Uterus (tissue), 4 donors: ENCODE measurements around the gene MRGPRD. TPM values are rescaled to one million over a fixed set of nuclear protein-coding genes. Genes with fewer than 3 reads are reported as not detected.

Experiments used
- DNase-seq, 2 donors: peaks; one replicate each; pipeline ENCODE4 v3.0.0-alpha.2; 2019 to 2020
- H3K27ac ChIP-seq, 2 donors: fragments of 200-600 bp; sonication (generic); 1 replicate in 1 of 2; 2 replicates in 1 of 2; pipeline ENCODE4 v1.5.1; 2016 to 2018
- H3K27me3 ChIP-seq, 2 donors: fragments of 200-600 bp; sonication (generic); one replicate each; pipeline ENCODE4 v1.5.1; 2018 to 2019; ENCODE audit warnings: control low read depth in 1 of 2
- H3K36me3 ChIP-seq, 2 donors: fragments of 200-600 bp; sonication (generic); one replicate each; pipeline ENCODE4 v1.5.1; 2019; ENCODE audit warnings: control low read depth in 1 of 2
- H3K4me1 ChIP-seq, 2 donors: fragments of 200-600 bp; sonication (generic); one replicate each; pipeline ENCODE4 v1.5.1; 2018 to 2019; ENCODE audit warnings: control low read depth in 1 of 2
- H3K4me3 ChIP-seq, 2 donors: fragments of 200-600 bp; sonication (generic); 1 replicate in 1 of 2; 2 replicates in 1 of 2; pipeline ENCODE4 v1.5.1; 2018 to 2019; ENCODE audit warnings: mild to moderate bottlenecking in 1 of 2
- H3K9me3 ChIP-seq, 2 donors: fragments of 200-600 bp; sonication (generic); one replicate each; pipeline ENCODE4 v1.5.1; 2019; ENCODE audit warnings: control low read depth in 1 of 2
- POLR2A ChIP-seq, 2 donors: fragments of 450-650 bp; IDR thresholded peaks; one replicate each; pipeline ENCODE4 v1.6.1; 2016; ENCODE audit warnings: antibody characterized with exemption in 2 of 2, mild to moderate bottlenecking in 1 of 2, moderate library complexity in 1 of 2
- intact Hi-C: fragments of 100-400 bp; cut with DNase I; formaldehyde crosslinking; loops from one replicate; pipeline ENCODE4 v1.15.1; 2023; ENCODE audit warnings: low total_unique reads
- total RNA-seq, 4 donors: library from RNA; depleted of rRNA in 3 of 4; stranded (reverse); fragments of >200 nt in 3 of 4; gene quantifications; one replicate each; pipeline versions ENCODE4 v1.1.0 to v1.2.4, GENCODE V29; 2014 to 2023
- TF ChIP-seq, protein P1 (sequence below), 4 experiments: fragments of 200-600 bp in 2 of 4; fragments of 450-650 bp in 2 of 4; sonication (generic) in 2 of 4; IDR thresholded peaks; one replicate each; pipeline ENCODE4 v1.5.1; 2016 to 2019; ENCODE audit warnings: antibody characterized with exemption in 4 of 4, mild to moderate bottlenecking in 2 of 4, moderate library complexity in 1 of 4
- donor health status: DM: yes; HTN: yes; CAD: no.

The MRGPRD gene
- total RNA-seq, 4 donors from 2014 or later: 0.41 TPM; not detected in 3

DNA sequence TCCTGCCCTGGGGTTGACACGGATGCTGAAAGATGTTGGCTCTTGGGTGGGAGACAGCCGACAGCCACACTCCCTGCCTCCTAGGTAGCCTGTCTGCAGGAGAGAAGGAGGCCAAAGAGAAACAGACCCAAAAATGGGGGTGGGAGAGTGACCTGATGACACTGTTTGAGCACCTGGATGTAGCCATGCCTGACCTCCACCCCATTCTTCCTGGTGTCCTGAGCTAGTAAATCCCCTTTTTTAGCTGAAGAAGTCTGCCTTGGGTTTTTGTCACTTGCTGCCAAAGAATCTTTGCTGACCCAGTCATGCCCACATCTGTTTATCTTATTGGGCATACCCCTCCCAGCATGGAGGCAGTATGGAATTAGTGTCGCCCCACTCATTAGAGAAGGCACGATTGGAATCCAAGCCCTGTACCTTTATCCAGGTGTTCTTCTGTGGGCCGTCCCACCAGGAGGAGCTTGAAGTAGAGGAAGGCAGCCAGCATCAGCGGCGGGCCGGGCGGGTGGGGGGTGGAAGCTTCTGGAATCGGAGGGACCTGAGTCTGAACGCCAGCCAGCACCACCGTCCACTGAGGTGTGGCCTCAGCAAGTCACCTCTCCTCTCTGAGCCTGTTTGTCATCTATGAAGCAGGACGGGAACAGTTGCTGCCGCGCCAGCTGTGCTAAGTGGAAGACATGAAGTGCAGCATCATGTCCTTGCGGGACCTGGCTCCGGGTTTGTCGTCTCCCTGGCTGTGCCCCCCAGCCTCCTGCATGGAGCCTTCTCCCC lies 39.3 kb downstream of the MRGPRD start:
- Histone ChIP-seq H3K27ac (peak overlapping the region; percentile 92 to 96), H3K4me3 (no peak overlapping the region), H3K36me3 (no peaks in the 10 kb centered on the region), H3K9me3 (no peaks in the 10 kb centered on the region), H3K27me3 (no peaks in the 10 kb centered on the region), H3K4me1 (peaks cover 0 to 15% of the 10 kb centered on the region in 2 donors)
- intact Hi-C loops: no loop called here
- peak in 1 of 2 donors; percentile 41 for DNase-seq
- no peak for TF ChIP-seq POLR2A (IDR thresholded peaks at IDR 0.05)
- TF ChIP-seq, protein P1, sequence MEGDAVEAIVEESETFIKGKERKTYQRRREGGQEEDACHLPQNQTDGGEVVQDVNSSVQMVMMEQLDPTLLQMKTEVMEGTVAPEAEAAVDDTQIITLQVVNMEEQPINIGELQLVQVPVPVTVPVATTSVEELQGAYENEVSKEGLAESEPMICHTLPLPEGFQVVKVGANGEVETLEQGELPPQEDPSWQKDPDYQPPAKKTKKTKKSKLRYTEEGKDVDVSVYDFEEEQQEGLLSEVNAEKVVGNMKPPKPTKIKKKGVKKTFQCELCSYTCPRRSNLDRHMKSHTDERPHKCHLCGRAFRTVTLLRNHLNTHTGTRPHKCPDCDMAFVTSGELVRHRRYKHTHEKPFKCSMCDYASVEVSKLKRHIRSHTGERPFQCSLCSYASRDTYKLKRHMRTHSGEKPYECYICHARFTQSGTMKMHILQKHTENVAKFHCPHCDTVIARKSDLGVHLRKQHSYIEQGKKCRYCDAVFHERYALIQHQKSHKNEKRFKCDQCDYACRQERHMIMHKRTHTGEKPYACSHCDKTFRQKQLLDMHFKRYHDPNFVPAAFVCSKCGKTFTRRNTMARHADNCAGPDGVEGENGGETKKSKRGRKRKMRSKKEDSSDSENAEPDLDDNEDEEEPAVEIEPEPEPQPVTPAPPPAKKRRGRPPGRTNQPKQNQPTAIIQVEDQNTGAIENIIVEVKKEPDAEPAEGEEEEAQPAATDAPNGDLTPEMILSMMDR (IDR thresholded peaks at IDR 0.05): no peak

DNA sequence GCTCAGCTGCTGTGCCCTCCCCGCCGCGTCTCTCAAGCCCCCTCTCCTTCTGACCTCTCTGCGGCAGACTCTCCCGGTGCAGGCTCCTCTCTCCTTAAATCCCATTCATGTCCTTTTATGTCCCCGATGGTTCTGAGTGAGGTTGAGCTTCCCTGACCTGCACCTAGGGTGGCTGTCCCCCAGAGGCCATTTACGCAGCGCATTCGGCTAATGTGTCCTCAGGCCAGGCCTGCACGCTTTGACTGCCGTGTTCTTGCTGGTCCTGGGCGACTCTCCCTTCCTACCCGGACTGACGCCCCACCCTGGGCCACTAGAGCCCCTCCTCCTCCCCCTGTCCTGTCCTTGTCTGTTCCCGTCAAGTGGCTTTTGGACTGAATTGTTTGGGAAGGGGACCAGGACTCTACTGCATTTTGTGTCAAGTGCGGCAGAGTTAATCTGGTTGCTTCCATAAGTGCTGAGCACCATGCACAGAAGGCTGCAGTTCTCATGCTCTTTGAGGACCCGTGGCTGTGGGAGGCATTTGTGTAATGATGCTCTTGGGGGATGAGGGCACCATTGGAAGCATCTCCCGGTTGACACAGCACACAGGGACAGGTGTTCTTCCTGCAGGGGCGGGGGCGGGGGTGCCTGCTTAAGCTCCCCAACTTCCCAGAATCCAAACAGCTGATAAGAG lies 40.0 kb downstream of the MRGPRD start:
- intact Hi-C loops: no loop called here
- no peak overlapping the region for H3K4me3 ChIP-seq

DNA sequence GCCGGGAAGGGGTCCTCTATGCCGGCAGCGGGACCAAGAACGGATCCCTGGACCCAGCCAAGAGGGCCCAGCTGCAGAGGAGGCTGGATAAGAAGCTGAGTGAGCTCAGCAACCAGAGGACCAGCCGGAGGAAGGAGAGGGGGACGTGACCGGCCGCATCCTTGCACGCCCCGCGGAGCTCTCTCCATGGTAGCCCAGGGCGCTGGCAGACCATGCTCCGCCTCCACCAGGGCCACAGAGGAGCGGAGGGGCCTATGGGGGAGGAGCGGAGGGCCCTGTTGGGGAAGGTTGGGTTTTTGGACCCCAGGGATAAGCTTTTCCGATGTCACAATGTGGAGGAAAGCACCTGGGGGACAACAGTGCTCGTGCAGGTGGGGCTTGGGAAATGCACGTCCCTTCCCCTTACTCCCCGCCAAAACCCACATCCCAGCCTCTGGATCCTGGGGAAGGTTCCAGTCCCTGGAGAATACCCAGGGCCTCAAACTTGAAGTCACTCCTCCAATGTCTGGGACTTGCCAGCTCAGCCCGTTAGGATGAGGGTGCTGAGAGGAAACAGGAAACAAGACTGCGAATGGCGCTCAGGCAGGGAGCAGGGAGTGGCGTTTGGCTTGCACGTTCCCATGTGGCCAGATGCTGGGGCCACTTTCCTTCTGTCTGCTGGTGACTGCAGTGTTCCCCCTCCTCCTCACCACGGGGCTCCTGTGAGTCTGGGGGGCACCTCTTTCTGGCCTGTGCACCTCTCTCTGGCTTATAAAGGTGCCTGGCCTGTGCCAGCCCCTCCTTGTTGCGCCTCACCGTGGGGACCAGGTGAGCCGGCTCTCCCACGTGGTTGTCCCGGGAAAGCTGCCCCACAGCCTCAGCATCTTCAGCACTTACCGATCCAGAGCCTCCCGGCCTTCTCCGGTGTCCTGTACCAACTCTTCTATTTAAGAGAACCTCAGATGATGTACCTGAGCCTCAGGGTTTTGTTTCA lies 40.9 kb downstream of the MRGPRD start:
- TF ChIP-seq, protein P1 (IDR thresholded peaks at IDR 0.05): no peak
- TF ChIP-seq POLR2A (IDR thresholded peaks at IDR 0.05): no peak
- Histone ChIP-seq H3K4me1 (peaks cover 0 to 15% of the 10 kb centered on the region in 2 donors), H3K4me3 (no peak overlapping the region), H3K9me3 (no peaks in the 10 kb centered on the region), H3K36me3 (no peaks in the 10 kb centered on the region), H3K27me3 (no peaks in the 10 kb centered on the region), H3K27ac (peak overlapping the region in 1 of 2 donors; percentile 96)
- DNase-seq: no peak
- intact Hi-C loops: no loop called here

More for the DNA sequence above, 40.0 kb downstream of the MRGPRD start:
- H3K27ac ChIP-seq: peak overlapping the region in 1 of 2 donors; percentile 96
- no peaks in the 10 kb centered on the region for H3K9me3 ChIP-seq
- no peak for DNase-seq
- peaks cover 0 to 15% of the 10 kb centered on the region in 2 donors for H3K4me1 ChIP-seq
- TF ChIP-seq, protein P1 (IDR thresholded peaks at IDR 0.05): no peak
- no peak for TF ChIP-seq POLR2A (IDR thresholded peaks at IDR 0.05)
- no peaks in the 10 kb centered on the region for H3K27me3 ChIP-seq
- H3K36me3 ChIP-seq: no peaks in the 10 kb centered on the region

DNA sequence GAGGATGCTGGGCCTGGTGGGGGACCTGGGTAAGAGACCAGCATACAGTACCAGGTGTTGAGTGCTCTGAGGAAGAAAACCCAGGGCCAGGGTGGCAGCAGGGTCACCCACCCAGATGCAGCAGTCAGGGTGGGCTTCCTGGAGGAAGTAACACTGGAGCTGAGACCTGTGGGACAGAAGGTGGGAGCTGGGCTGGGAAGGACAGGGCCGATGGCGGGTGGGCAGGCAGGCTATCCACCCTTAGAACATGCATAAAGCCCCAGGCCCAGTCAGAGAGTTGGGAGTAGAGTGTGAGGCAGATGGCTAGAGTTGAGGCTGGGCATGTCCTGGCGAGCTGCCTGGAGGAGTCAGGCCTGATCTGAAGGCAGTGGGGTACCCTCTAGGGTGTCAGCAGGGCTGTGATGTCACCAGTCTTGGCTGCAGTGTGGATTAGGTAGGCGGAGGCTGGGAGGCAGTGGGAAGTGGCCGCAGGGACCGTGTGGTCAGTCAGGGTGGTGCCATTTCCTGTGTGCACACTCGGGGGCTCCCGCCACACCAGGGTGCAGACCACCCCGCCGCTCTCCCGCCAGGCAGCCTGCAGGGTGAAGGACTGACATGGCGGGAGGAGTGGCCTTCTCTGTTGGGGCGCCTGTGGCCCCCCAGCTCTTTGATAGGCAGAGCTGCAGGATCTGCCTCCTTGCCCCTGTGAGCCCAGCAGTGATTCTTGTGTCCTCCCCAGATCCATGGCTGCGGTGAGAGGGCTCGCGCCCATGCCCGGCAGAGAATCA lies 41.8 kb downstream of the MRGPRD start:
- intact Hi-C loops: no loop called here
- Histone ChIP-seq H3K4me1 (peaks cover 0 to 14% of the 10 kb centered on the region in 2 donors), H3K4me3 (no peak overlapping the region), H3K9me3 (no peaks in the 10 kb centered on the region), H3K27me3 (no peaks in the 10 kb centered on the region), H3K36me3 (no peaks in the 10 kb centered on the region), H3K27ac (no peak overlapping the region)
- DNase-seq: no peak
- TF ChIP-seq POLR2A (IDR thresholded peaks at IDR 0.05): no peak
- TF ChIP-seq, protein P1 (IDR thresholded peaks at IDR 0.05): no peak
